ENCODE measurements around the gene PLEKHG5. TPM values are rescaled to one million over a fixed set of nuclear protein-coding genes. Genes with fewer than 3 reads are reported as not detected.
"Not testable (repeated sequence)": the region's sequence is repeated elsewhere in the genome, so short reads cannot be mapped to it uniquely, and the experiment has no call there.

Gene PLEKHG5
- total RNA-seq, 1 experiment from 2014 or later: 10.1 TPM

DNA sequence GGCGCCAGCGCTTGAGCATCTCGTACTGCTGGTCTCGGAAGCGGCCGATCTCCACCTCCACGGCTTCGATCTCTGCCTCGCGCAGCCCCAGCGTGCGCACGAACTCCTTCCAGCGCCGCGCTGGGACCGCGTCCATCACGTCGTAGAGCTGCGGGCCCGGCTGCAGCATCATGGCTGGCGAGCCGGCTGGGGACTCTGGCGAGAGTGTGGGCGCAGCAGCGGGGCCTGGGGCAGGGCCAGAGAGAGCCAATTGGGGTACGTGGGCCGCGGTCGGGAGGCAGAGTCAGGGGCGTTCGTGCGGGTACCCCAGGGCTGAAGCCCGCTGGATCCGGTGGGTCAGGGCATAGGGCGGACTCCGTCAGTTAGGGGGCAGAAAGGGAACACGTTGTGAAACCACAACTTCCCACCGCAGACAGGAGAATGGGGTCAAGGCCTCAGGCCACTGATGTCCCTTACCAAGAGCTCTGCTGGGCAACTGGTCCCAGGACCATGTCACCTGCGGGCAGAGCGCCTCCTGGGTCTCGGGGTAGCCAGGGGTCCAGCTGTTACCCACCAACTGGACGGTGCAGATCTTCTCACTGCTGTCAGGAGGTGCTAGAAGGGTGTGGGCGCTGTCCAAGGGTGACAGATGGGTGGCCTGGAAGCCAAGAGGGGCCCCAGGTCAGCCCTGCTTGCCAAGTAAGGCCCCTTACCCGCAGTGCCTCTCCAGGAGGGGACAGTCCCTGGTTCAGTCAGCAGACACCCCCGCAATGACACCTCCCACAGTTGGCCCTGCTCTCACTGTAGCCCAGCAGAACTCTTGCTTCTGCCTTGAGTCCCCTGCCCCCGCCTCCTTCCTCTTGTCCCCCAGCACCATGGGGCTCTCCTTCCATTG lies 29.7 kb downstream of the PLEKHG5 start:
- DNase-seq (ENCODE audit: low spot score): no peak

DNA sequence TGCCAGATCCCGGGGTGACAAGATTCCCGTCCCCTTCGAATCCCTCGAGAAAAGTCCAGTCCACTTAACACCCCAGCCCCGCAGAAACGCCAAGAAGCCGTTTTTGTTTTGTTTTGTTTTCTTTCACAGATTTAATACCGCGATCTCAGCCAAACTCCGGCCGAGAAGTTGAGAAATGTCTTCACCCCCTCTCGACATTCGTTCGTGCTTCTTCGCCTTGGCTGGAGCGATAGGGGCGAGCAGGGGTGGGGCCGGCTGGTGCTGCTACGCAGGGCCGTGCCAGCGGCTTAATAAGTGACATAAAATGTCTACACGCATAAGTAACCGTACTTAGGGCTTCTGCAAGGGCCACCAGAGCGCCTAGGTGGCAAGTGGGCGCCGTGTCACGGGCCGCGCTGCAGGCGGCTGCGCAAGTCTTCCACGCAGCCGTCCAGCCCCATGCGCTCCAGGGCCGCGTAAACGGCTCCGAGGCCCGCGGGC lies 30.4 kb downstream of the PLEKHG5 start:
- DNase-seq (ENCODE audit: low spot score): no peak

DNA sequence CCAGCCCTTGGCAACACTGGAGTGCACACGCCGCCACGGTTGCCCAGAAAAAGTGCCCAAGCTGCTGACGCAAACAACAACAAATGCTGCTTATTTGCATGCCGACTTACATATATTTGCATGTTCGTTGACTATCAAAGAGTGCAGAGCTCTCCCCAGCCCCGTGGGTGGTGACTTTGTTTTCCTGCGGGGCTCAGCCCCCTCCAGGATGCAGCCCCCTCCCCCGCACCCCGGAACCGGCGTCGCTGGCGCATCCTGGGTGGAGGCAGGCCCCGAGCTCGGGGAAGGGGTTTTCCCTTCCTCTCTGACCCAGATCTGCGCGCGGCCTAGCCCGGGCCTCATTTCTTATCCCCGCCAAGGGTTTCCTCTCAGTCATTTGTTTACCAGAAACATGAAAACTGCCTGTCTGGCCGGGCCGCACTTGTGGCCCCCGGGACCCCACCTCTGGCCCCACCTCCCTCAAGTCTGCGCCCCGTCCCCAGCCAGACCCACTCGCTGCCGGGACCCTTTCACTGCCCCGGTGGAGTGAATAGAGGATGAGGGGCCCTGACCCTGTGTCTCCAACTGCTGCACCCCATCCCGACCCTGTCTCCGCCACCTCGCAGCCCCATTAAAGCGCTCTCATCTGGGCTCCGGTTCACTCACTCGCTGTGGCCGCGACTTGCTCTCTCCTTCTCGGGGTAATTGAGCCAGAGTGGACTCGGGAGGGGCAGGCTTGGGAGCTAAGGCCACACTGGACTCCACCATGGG lies 31.0 kb downstream of the PLEKHG5 start:
- no peak for DNase-seq (ENCODE audit: low spot score)

DNA sequence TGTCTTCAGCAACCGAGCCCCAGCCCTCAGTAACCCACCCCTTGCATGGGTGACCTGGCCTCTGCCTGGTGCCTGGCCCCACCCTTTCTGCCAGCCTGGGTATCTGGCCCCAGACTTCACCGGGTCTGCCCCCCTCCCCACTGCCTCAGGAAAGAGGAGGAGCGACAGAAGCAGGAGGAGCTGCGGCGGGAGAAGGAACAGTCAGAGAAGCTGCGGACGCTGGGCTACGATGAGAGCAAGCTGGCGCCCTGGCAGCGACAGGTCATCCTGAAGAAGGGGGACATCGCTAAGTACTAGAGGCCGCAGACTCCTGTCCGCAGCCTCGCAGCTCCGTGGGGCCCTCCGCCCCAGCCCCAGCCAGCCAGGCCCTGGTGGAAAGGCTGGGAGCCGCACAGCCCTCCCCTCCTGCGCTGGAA lies 31.6 kb downstream of the PLEKHG5 start:
- no peak for DNase-seq (ENCODE audit: low spot score)

DNA sequence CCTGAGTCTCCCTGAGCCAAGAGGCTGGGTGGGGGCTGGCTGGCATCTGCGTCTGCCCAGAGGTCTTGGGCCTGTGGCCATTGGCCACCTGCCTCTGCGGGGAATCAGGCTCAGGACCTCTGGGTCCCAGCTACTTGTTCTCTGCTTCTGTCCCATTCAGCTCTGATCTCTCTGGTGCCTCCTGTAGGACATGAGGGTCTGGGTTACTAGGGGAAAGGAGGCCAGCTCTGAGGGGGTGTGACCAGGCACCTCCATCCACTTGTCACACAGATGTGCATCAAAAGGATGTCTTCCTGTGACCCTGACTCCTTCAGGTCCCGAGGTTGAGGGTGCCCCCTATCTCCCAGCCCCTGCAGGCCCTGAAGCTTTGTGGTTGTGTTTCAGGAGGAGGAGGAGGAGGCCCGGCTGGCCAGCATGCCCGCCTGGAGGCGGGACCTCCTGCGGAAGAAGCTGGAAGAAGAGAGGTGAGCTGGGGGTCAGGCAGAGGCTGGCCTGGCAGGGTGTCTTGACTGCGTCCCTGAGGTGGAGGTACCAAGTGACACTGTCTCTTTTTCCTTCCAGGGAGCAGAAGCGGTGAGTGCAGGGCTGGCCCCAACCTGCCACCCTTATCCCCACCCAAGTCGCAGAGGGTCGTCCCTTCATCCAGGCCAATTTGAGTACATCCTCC lies 34.5 kb downstream of the PLEKHG5 start:
- no peak for DNase-seq (ENCODE audit: low spot score)

DNA sequence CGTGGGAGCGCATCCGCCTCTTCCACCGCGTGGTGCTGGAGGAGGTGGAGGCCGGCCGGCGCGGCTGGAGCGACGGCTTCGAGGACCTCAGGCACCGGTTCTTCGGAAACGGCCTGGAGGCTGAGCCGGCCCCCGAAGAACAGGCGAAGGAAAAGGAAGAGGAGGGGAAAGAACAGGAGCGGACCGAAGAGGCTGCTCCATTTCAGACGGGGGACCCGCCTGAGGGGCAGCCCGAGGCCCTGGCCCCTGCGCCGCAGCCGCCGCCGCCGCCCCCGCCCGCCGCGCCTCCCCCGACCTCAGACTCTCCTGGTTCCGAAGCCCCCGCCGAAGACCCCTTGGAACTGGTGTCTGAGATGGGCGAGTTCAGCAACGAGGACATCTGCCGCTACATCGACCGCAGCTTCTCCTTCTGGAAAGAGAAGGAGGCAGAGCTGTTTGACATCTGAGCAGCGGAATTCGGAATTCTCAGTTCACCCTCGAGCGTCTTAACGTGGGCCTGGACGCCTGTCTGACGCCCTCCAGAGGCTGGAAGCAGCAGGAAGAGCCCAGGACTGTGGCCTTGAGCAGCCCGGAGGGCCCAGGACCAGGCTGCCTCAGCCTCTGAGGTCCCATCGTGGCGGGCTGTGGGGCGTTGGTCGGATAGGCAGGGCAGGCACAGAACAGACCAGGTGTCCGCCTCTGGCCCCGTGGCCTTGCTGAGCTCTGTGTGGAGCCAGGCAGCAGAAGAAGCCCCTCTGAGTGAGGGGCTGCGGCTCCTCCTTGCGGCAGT lies 35.5 kb downstream of the PLEKHG5 start:
- not testable (repeated sequence) for DNase-seq (ENCODE audit: low spot score)

DNA sequence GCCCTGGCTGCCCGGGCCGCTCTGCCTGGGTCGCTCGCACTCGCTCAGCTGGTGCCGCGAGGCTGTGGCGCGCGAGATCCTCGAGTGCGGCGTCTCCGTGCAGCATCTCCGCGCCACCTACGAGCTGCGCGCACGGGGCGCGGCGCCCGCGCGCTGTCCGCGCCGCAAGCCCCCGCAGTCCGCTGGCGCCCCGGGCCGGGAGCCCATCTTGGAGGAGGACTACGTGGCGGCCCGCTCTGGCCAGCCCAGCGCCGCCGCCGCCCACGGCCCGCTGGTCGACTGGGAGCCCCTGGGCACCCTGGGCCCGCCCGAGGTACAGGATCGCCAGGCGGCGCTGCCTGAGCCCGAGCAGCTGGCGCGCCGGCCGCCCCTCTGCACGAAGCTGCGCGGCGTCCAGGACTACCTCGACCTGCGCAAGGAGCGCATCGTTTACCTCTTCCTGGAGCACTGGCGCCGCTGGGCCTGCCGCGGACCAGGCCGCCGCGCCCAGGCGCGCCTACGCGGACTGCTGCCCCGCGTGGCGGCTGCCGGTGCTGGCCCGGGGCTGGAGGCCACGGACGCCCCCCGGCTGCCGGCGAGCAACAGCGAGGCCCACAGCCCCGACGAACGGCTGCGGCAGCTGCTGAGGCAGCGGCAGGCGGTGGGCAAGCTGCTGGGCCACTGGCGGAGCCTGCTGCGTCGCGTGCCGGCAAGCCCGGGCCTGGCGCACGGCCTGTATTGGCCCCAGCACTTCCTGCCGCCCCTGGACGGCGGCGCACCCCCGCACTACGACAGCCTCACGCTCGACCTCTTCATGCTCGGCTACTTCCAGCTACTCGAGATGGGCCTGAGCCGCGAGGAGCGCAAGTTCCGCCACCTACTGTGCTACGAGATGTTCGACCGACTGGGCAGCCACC lies 36.4 kb downstream of the PLEKHG5 start:
- DNase-seq (ENCODE audit: low spot score): no peak

DNA sequence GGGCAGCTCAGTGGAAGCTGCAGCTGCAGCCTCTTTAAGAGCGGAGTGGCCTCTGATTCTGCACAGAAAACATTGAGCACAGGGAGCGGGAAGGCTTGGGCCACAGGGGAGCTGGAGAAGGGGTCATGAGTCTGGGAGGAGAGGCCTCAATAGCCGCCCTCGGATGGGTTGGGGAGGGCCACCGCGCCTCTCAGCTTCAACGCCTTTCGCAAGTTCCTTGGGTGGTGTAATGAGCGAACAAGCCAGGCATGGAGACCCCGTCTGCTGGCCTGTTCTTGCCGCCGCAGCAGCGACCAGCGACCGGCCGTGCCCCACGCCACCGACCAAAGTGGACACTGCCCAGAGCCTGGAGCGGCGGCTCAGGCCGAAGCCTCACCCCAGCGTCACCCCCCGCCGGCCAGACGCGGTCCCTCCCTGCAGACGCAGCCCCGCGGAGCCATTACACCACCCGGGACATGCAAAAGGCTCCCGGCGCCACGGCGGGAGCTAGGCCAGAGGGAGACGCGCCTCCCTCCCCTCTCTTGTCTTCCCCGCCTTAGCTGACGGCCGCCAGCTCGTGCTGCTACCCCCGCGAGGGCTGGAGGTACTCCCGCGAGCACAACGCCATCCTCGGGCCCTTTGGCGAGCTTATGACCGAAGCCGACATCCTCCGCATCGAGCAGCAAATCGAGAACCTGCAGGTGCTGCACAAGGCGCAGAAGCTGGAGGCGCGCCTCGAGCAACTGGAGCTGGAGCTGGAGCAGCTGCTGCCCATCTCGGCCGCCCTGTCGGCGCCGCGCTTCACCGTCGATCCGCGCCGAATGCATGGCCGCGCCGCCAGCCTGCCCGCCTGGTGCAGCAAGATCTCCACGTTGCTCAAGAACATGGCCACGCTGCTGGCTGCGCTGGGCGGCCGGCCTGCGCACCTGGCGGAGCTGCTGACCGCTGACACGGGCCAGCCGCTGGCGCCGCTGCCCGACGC lies 37.3 kb downstream of the PLEKHG5 start:
- DNase-seq (ENCODE audit: low spot score): not testable (repeated sequence)

DNA sequence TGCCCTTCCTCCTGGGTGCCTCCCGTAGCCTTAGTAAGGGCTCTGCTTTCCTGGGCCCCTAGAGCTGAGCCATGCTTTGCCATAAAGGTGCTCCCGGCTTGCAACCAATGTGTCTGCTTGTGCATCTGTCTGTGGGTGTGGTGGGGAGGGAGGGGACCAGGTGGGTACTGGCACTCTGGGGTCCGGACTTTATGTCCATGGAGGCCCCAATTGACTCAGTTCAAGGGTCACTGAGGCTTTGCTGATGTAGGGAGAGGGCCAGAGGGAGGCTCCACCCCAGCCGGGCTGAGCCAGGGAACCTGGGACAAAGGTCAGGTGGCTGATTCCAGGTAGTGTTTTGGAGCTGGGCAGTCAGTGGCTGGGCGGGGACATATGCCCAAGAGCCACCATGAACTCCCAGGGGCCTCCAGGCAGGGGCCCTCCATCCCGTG lies 40.5 kb downstream of the PLEKHG5 start:
- DNase-seq (ENCODE audit: low spot score): no peak

DNA sequence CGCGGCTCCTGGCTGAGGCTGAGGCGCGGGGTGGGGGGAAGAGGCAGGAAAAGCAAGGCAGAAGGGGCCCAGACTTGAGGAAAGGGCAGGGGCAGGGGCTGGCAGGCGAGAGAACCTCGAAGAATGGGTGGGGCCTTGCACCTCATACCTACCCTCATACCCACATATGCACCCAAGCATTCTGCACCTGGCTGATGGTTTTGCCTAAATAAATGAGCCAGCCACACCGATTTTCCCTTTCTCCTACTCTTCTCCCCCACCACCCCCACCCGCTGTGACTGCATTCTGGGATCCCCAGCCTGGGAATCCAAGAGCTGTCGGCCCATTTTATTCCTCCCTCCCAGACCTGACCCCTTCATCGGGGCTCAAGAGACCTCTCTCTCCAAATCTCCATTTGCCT lies 41.0 kb downstream of the PLEKHG5 start:
- not testable (repeated sequence) for DNase-seq (ENCODE audit: low spot score)

DNA sequence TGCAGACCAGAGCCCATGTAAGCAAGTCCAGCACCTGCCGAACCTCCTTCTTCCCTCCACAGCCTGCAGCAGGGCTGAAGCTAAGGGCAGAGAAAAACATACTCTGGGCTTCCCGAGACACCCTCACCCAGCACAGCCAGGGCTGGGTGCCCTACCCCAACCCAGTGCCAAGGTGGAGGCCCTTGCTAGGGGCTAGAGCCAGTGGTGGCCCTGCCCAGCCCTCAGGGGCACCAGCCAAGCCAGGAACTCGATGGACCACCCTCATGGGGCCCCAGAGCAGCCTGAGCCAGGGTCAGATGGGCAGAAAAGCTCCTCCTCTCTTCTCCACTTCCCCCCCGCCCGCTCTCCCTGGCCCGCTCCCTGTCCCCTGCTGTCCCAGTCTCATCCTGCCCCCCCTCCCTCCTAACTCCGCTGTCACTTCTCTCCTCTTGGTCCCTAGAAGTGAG lies 41.4 kb downstream of the PLEKHG5 start:
- no peak for DNase-seq (ENCODE audit: low spot score)

DNA sequence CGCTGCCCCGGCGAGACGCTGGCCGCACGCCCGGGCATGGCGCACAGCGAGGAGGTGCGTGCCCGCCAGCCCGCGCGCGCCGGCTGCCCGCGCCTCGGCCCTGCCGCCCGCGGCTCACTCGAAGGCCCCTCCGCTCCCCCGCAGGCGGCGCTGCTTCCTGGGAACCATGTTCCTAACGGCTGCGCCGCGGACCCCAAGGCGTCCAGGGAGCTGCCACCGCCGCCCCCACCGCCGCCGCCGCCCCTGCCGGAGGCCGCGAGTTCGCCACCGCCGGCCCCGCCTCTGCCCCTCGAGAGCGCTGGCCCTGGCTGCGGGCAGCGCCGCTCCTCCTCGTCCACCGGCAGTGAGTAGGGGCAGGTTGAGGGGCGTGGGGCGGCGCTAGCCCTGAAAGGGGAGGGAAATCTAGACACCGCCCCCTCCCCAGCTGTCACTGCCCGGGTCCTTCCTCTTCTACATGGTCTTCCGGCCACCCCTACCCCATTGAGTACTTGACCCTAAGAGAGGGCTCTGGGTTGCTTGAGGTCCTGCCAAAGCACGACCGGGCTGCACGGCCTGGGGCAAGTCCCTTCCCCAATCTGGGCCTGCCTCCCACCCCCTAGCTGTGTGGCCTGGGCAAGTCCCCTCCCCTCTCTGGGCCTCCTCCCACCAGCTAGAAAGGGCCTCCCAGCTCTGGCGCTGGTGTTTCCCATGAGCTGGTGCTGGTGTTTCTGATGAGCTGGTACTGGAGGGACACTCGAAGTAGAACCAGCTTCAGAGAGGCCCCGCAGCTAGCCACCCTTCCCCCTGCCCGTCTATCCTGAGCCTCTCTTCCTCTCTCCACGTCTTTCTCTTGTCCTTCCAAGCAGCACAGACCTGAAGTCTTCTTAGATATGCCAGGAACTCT lies 42.5 kb downstream of the PLEKHG5 start:
- no peak for DNase-seq (ENCODE audit: low spot score)

DNA sequence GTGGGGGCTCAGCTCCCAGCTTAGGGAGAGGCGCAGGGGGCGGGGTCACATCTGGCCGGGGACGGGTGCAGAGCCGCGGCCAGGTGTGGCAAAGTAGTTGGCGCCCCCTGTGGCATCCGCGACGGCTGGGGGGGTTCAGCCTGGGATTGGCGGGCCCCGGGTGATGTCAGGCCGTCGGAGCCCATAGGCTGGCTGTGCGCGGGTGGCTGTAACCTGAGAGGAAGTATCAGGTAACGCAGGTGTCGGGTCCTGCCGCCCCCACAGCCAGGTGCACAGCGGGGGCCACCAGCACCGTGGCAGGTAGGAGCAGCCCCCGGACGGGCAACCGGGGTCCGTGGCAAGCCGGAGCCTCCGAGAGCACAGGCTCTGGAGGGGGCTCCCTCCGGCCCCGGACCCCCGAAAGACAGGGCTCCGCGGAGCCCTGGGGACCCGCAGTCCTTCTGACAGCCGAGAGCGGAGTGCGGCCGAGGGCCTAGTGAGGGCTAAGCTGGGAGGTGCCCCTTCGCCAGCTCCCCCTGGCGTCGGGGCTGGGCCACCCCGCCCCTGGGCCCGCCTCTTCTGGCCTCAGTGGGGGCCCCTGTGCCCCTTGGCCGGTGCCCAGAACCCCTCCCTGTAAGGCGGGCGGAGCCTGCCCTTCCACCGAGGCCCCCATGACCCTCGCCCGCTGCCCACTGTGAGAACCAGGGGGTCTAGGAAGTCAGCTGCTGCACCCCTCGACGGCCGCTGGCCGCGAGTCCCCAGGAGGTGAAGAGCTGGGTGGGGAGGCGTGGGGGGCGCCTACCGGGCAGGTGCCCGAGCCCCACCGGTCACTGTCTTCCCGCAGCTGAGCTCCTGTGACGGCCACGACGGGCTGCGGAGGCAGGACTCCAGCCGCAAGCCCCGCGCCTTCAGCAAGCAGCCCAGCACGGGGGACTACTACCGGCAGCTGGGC lies 43.4 kb downstream of the PLEKHG5 start:
- no peak for DNase-seq (ENCODE audit: low spot score)

DNA sequence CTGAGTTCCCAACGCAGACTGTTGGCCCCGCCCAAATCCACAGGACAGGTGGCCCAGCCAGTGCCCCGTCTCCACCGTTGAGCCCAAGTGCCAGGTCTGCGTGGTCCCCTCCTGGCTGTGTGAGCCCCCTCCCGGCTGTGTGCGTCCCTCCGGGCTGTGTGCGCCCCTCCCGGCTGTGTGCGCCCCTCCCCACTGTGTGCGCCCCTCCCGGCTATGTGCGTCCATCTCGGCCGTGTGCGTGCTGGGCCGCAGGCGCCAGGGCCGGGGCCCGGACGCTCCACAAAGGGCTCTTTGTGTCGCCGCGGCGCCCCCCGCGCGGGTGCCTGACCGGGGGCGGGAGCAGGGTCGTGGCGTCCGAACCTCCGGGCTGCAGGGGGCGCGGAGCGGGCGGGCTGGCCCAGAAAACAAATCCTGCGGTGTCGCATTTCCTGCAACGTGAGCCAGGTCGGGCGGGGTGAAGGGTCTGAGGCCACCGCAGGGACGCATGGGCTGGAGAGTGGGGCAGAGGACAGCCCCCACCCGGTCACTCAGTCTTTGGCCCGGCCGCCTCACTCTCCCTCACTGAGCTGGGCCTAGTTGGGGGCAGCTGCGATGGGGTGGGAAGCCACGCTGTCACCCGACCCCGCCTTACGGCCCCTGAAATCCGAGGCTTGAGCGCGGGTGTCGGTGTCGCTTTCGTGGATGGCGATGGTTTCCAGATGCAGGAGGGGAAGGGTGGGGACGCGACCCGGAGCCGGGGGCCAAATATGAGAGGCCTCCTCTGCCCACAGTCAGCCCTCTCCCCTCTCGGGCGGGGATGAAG lies 44.2 kb downstream of the PLEKHG5 start:
- no peak for DNase-seq (ENCODE audit: low spot score)

DNA sequence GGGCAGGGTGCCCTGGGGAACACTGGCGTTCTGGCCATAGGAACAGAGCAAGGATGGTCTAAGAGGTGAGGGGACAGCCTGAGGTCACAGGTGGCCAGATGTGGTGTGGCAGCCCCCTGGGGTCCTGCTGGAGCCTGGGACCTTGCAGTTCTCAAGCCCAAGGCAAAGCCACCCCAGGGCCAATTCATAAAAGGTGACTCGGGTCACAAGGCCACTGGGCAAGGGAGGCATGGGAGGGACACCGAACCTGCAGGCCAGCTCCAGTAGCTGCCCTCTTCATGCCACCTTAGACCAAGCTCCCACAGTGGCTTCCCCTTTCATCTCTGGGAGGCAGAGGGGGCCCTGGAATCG lies 44.8 kb downstream of the PLEKHG5 start:
- DNase-seq (ENCODE audit: low spot score): no peak

DNA sequence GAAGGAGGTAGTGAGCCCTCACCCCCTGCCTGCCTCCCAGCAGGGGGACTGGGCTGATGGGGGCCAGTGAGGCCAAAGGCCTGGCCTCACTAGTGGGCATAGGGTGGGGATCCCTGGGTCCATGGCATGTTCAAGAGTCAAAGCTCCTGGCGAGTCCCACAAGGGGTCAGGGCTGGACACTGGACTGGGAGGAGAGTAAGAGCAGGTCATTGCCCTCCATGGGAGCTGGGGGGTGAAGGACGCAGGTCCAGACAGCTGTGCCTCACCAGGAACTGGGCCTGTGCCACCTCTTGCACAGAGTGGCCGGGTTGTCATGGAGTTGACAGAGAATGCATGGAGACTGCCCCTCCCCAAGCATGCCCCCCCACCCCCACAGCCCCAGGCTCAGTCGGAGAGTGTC lies 45.5 kb downstream of the PLEKHG5 start:
- not testable (repeated sequence) for DNase-seq (ENCODE audit: low spot score)

Data from A172 (cell line).